Measurements from ENCODE around the gene CYP4F22. TPM values are rescaled to one million over a fixed set of nuclear protein-coding genes. Genes with fewer than 3 reads are reported as not detected.
"Not testable (repeated sequence)": the region's sequence is repeated elsewhere in the genome, so short reads cannot be mapped to it uniquely, and the experiment has no call there.

Gene CYP4F22
- total RNA-seq, result not detected
- long read RNA-seq, result 0 reads

GRCh38 chr19:15508035-15508710, at the start of gene CYP4F22:
Gene CYP4F22 (plus strand): TSS chr19:15508525. CDS start chr19:15525337, 16,812 bp downstream.
- DNase-seq, result no peak
- peak in 1 of 2 donors; percentile 17 for ATAC-seq
- intact Hi-C loops (cut with DNase I), result no loop called here

GRCh38 chr19:15461694-15462093, 46.6 kb upstream of the CYP4F22 start:
- ATAC-seq, result no peak
- no peak for DNase-seq
- intact Hi-C loops (cut with DNase I), result no loop called here

- intact Hi-C loops (cut with DNase I), result no loop called here
Observed at GRCh38 chr19:15463861-15464371, 44.4 kb upstream of the CYP4F22 start.

GRCh38 chr19:15464394-15465385, 43.6 kb upstream of the CYP4F22 start, which contains the start of gene RASAL3:
Gene RASAL3 (minus strand): TSS chr19:15464544. CDS start chr19:15464358, 186 bp downstream.
- ATAC-seq (peak; percentile 65 to 70), DNase-seq (no peak)
- intact Hi-C loops (cut with DNase I), result no loop called here

More at GRCh38 chr19:15463861-15464371, 44.4 kb upstream of the CYP4F22 start:
- peak; percentile 77 to 82 for ATAC-seq
- no peak for DNase-seq

GRCh38 chr19:15466851-15467733, 41.2 kb upstream of the CYP4F22 start:
- intact Hi-C loops (cut with DNase I), result no loop called here
- ATAC-seq (no peak), DNase-seq (no peak)

- DNase-seq (no peak), ATAC-seq (no peak)
- intact Hi-C loops (cut with DNase I), result no loop called here
Observed at GRCh38 chr19:15467734-15468214, 40.6 kb upstream of the CYP4F22 start.

GRCh38 chr19:15468675-15469512, 39.4 kb upstream of the CYP4F22 start:
- ATAC-seq (peak in 1 of 2 donors; percentile 6), DNase-seq (no peak)
- intact Hi-C loops (cut with DNase I), result no loop called here

- intact Hi-C loops (cut with DNase I), result no loop called here
- peak; percentile 69 to 90 for ATAC-seq
Observed at GRCh38 chr19:15469513-15470297, 38.6 kb upstream of the CYP4F22 start.

GRCh38 chr19:15471639-15472101, 36.7 kb upstream of the CYP4F22 start:
- intact Hi-C loops (cut with DNase I), result no loop called here
- ATAC-seq (no peak), DNase-seq (no peak)

More at GRCh38 chr19:15469513-15470297, 38.6 kb upstream of the CYP4F22 start:
- no peak for DNase-seq

- intact Hi-C loops (cut with DNase I); ATAC-seq; DNase-seq: not testable (repeated sequence)
Observed at GRCh38 chr19:15473821-15474220, 34.5 kb upstream of the CYP4F22 start.

- intact Hi-C loops (cut with DNase I), result no loop called here
- DNase-seq (no peak), ATAC-seq (no peak)
Observed at GRCh38 chr19:15475169-15475568, 33.2 kb upstream of the CYP4F22 start.

- intact Hi-C loops (cut with DNase I), result no loop called here
- DNase-seq, result no peak
- ATAC-seq, result no peak
Observed at GRCh38 chr19:15475611-15476010, 32.7 kb upstream of the CYP4F22 start.

- DNase-seq (no peak), ATAC-seq (no peak)
- intact Hi-C loops (cut with DNase I), result no loop called here
Observed at GRCh38 chr19:15476325-15476724, 32.0 kb upstream of the CYP4F22 start.

- DNase-seq (no peak), ATAC-seq (peak; percentile 88 to 89)
- intact Hi-C loops (cut with DNase I), result no loop called here
Observed at GRCh38 chr19:15479391-15480345, 28.7 kb upstream of the CYP4F22 start, which contains the start of gene PGLYRP2. Gene PGLYRP2 (minus strand): TSS chr19:15479501. CDS start chr19:15479371, 130 bp downstream.

- intact Hi-C loops (cut with DNase I), result not testable (repeated sequence)
Observed at GRCh38 chr19:15480996-15481395, 27.3 kb upstream of the CYP4F22 start.

More at GRCh38 chr19:15480996-15481395, 27.3 kb upstream of the CYP4F22 start:
- ATAC-seq, DNase-seq: not testable (repeated sequence)
